ENCODE results near the gene TSHR. TPM values are rescaled to one million over a fixed set of nuclear protein-coding genes. Genes with fewer than 3 reads are reported as not detected.

Gene TSHR
- total RNA-seq, 2 experiments from 2014 or later, result not detected

- DNase-seq (no peak), ATAC-seq (ENCODE audit: poor library complexity) (no peak)
- intact Hi-C loops (cut with DNase I, micrococcal nuclease), result no loop called here
- no peaks in the 10 kb centered on the region for H3K4me1 Mint-ChIP-seq (ENCODE audit: low read depth)
- H3K9me3 ChIP-seq (ENCODE audit: control insufficient read depth in 1 of 2, insufficient read depth in 1 of 2, low read length in 2 of 2), result no peaks in the 10 kb centered on the region
- H3K36me3 Mint-ChIP-seq (ENCODE audit: low read depth), result no peaks in the 10 kb centered on the region
- H3K4me1 ChIP-seq (ENCODE audit: insufficient read depth, low read length), result no peaks in the 10 kb centered on the region
- H3K27me3 Mint-ChIP-seq, result no peaks in the 10 kb centered on the region
- ChIA-PET POLR2A (no interaction called here), CTCF (interaction anchor here (2.4 kb wide), 1 partner anchor 9 kb away, joined by 5 read pairs; no protein-coding TSS in a partner anchor)
- no peak overlapping the region for H3K4me3 Mint-ChIP-seq
- H3K4me3 ChIP-seq (ENCODE audit: low read length), result no peak overlapping the region
- H3K27ac ChIP-seq (ENCODE audit: low read depth in 1 of 2, low read length in 2 of 2), result no peak overlapping the region
- no peak for TF ChIP-seq CTCF (IDR thresholded peaks at IDR 0.05)
- H3K9me3 Mint-ChIP-seq, result no peaks in the 10 kb centered on the region
- no peaks in the 10 kb centered on the region for H3K27me3 ChIP-seq (ENCODE audit: control insufficient read depth in 1 of 2, insufficient read depth in 2 of 2, low read length in 2 of 2)
- no peak overlapping the region for H3K27ac Mint-ChIP-seq
- no peaks in the 10 kb centered on the region for H3K36me3 ChIP-seq (ENCODE audit: insufficient read depth, low read length)
Measured at GRCh38 chr14:81161088-81161487, 205.7 kb downstream of the TSHR start.

GRCh38 chr14:81161749-81162148, 206.3 kb downstream of the TSHR start:
- Mint-ChIP-seq H3K4me3 (no peak overlapping the region), H3K36me3 (ENCODE audit: low read depth) (no peaks in the 10 kb centered on the region), H3K4me1 (ENCODE audit: low read depth) (no peaks in the 10 kb centered on the region), H3K9me3 (no peaks in the 10 kb centered on the region), H3K27ac (no peak overlapping the region), H3K27me3 (no peaks in the 10 kb centered on the region)
- ChIA-PET POLR2A (no interaction called here), CTCF (interaction anchor here (2.4 kb wide), 1 partner anchor 9 kb away, joined by 5 read pairs; no protein-coding TSS in a partner anchor)
- Histone ChIP-seq H3K36me3 (ENCODE audit: insufficient read depth, low read length) (no peaks in the 10 kb centered on the region), H3K9me3 (ENCODE audit: control insufficient read depth in 1 of 2, insufficient read depth in 1 of 2, low read length in 2 of 2) (no peaks in the 10 kb centered on the region), H3K4me1 (ENCODE audit: insufficient read depth, low read length) (no peaks in the 10 kb centered on the region), H3K4me3 (ENCODE audit: low read length) (no peak overlapping the region), H3K27me3 (ENCODE audit: control insufficient read depth in 1 of 2, insufficient read depth in 2 of 2, low read length in 2 of 2) (no peaks in the 10 kb centered on the region), H3K27ac (ENCODE audit: low read depth in 1 of 2, low read length in 2 of 2) (no peak overlapping the region)
- no peak for ATAC-seq (ENCODE audit: poor library complexity)
- intact Hi-C loops (cut with DNase I, micrococcal nuclease), result no loop called here
- DNase-seq, result no peak
- TF ChIP-seq CTCF (IDR thresholded peaks at IDR 0.05), result no peak

- Mint-ChIP-seq H3K9me3 (no peaks in the 10 kb centered on the region), H3K36me3 (ENCODE audit: low read depth) (no peaks in the 10 kb centered on the region), H3K27ac (no peak overlapping the region), H3K4me3 (no peak overlapping the region), H3K4me1 (ENCODE audit: low read depth) (no peaks in the 10 kb centered on the region), H3K27me3 (no peaks in the 10 kb centered on the region)
- Histone ChIP-seq H3K4me1 (ENCODE audit: insufficient read depth, low read length) (no peaks in the 10 kb centered on the region), H3K27ac (ENCODE audit: low read depth in 1 of 2, low read length in 2 of 2) (no peak overlapping the region), H3K27me3 (ENCODE audit: control insufficient read depth in 1 of 2, insufficient read depth in 2 of 2, low read length in 2 of 2) (no peaks in the 10 kb centered on the region), H3K36me3 (ENCODE audit: insufficient read depth, low read length) (no peaks in the 10 kb centered on the region), H3K4me3 (ENCODE audit: low read length) (no peak overlapping the region), H3K9me3 (ENCODE audit: control insufficient read depth in 1 of 2, insufficient read depth in 1 of 2, low read length in 2 of 2) (no peaks in the 10 kb centered on the region)
- TF ChIP-seq CTCF (IDR thresholded peaks at IDR 0.05), result no peak
- ChIA-PET POLR2A (no interaction called here), CTCF (interaction anchor here (0.7 to 1.9 kb wide), 2 partner anchors 13 to 166 kb away, joined by 4 to 6 read pairs; no protein-coding TSS in a partner anchor)
- no peak for ATAC-seq (ENCODE audit: poor library complexity)
- intact Hi-C loops (cut with DNase I, micrococcal nuclease), result no loop called here
- DNase-seq, result peak in 2 of 14 experiments; percentile 33 to 48
Measured at GRCh38 chr14:81162941-81163340, 207.5 kb downstream of the TSHR start.

Data from CD4-positive, alpha-beta T cell (primary cell).